ENCODE measurements around the gene KLK15.

Gene KLK15

DNA sequence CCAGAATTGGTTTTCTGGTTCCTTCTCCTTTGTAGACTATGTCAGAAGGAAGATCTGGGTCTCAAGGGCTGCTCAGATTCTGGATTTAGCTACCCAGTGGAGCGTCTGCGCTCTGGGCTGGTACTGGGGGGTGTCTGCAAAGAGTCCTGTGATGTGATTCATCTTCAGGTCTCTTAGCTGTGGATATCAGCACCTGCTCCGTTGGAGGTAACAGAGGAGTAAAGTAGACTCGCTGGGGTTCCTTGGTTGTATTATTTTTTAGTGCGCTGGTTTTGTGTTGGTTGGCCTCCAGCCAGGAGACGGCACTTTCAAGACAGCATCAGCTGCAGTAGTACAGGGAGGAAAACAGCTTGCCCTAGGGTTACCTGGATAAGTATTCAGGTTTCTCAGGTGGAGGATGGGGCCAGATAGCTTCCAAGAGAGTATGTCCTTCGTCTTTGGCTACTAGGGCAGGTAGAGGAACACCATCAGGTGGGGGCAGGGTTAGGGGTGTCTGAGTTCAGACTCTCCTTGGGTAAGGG is 10.4 kb upstream of the KLK15 start:
- DNase-seq (ENCODE audit: low read depth in 2 of 2) = no peak

DNA sequence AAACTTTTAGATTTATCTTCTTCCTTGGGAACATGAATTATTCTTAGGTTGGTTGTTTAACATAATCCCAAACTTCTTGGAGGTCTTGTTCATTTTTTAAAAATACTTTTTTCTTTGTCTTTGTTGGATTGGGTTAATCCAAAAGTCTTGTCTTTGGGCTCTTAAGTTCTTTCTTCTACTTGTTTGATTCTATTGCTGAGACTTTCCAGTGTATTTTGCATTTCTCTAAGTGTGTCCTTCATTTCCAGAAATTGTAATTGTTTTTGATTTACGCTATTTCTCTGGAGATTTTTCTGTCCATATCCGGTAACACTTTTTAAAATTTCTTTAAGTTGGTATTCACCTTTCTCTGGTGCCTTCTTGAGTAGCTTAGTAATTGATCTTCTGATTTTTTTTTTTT is 9.8 kb upstream of the KLK15 start:
- no peak for DNase-seq (ENCODE audit: low read depth in 2 of 2)

DNA sequence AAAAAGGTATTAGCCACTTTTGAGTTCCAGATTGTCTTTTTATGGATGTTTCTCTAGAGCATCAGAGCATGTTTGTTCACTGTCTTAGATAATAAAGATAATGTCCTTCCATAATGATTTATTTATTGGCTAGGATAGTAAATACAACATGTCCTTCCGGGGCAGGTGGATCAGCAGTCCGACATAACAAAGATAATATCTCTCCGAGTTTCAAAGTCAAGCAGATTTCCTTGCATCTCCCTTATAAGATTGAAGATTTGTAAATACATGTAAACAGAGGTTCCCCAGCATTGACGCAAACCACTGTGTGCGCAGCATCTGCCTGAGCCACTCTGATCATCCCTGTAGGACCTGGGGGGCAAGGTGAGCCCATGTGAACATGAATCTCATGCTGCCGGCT is 8.8 kb upstream of the KLK15 start:
- no peak for DNase-seq (ENCODE audit: low read depth in 2 of 2)

DNA sequence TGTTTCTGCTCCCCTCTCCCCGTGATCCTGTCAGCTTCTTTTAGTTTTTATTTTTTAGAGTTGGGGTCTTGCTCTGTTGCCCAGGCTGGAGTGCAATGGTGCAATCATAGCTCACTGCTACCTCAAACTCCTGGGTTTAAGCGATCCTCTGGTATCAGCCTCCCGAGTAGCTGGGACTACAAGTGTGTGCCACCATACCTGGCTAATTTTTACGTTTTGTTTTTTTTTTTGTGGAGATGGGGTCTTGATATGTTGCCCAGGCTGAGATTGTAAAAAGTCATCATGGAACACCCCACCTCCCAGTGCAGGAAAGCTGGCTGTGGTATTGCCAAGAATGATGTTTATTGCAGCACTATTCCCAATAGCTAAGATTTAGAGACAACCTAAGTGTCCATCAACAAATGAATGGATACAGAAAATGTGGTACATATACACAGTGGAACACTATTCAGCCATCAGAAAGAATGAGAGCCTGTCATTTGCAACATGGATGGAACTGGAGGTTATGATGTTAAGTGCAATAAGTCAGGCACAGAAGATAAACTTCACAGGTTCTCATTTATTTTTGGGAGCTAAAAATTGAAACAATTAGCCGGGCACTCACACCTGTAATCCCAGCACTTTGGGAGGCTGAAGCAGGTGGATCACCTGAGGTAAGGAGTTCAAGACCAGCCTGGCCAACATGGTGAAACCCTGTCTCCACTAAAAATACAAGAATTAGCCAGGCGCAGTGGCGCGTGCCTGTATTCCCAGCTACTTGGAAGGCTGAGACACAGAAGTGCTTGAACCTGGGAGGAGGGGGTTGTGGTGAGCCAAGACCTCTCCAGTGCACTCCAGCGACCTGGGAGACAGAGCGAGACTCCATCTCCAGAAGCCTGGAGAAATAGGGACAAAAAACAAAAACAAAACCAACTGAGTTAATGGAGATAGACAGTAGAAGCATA is 6.6 kb upstream of the KLK15 start:
- DNase-seq (ENCODE audit: low read depth in 2 of 2) = no peak

DNA sequence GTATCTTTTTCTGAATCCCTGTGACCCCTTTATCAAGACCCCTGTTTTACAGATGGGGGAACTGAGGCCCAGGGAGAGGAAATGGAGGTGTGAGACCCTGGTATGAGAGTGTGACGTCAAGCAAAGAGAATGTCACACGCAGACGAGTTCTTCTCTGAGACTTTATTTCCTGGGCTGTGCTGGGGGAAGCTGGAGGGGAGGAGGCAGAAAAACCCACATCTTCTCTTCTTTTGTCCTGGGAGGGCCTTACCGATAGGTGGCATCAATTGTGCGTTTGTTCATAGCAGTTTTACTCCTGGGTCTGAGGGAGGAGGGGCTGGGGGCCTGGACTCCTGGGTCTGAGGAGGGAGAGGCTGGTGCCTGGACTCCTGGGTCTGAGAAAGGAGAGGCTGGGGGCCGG is 4.9 kb upstream of the KLK15 start:
- no peak for DNase-seq (ENCODE audit: low read depth in 2 of 2)

DNA sequence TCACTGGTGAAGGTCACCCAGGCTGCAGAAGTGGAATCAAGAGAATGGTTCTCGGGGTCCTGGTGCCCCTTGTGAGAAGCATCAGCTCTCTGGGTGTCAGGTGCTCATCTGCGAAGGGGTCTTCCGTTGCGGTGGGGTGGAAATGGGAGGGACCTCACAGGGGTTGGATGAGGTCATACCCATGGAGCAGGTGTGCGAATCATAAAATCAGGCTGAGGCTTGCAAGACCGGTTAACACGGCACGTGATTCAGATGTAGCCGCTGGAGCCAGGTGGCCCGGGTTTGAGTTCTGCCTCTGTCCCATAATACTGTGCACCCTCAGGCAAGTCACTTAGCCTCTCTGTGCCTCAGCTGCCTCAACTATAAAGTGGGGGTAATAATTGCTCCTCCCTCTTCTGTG is 3.9 kb upstream of the KLK15 start:
- no peak for DNase-seq (ENCODE audit: low read depth in 2 of 2)

DNA sequence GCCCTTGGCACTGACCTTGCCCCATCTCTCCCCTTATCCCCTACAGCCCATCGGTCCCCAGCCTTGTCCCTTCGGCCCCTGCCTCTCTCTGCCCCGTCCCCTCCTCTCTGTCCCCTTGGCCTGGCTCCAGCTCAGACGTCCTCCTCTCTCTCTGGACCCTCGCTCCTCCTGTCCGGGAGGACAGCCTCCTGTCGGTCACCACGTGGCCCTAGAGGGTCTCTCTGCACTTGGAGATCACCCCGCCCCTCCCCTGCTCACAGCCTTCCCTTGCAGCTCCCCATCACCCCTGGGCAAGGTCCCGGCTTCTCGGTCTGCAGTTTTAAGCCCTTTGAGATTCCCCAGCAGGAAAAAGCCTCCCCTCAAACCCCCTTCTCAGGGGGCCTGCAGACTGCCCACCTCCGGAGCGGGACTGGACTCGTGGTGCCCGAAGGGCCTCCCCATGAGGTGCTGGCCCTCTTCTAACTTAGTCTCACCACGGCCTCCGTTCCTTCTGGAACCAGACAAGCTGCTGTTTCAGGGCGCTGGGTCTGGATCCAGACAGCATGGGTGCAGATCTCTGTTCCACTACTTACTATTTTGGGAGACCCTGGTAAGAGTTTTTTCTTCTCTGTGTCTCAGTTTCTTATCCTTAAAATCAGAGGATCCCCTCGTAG is 3.3 kb upstream of the KLK15 start:
- no peak for DNase-seq (ENCODE audit: low read depth in 2 of 2)

DNA sequence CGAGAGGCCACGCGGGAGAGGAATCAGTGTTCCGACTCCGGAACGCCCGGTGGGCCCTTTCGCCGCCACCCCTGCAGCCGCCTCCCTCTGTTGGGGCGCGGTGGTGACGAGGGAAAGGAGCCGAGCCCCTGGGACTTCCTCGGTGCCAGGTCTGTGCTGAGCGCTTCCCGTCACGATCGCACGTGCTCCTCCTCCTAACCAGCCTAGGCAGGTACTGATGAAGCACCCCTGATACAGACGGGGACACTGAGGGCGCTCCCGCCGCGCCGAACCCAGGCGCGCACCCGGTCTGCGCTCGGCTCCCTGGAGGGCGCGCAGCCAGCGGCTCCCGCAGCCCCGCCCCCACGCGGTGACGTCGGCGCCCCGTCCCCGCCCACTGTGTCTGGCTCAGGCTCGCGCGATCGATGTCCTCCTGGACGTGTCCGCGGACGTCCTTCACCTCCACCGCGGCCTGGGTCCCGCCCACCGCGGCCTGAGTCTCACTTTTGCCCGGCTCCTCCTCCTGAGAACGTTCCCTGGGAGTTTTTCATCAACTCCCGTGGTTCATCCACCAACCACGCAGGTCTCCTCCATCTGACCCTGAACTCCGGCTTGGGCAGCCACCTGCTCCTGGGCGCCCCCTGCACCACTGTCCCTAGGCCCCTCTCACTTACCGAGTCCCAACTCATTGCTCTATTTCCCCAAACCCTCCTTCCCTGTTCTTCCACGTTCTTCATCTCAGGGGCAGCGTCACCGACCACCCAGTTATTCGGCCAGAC is 2.6 kb upstream of the KLK15 start:
- DNase-seq (ENCODE audit: low read depth in 2 of 2) = peak; percentile 14 to 63

DNA sequence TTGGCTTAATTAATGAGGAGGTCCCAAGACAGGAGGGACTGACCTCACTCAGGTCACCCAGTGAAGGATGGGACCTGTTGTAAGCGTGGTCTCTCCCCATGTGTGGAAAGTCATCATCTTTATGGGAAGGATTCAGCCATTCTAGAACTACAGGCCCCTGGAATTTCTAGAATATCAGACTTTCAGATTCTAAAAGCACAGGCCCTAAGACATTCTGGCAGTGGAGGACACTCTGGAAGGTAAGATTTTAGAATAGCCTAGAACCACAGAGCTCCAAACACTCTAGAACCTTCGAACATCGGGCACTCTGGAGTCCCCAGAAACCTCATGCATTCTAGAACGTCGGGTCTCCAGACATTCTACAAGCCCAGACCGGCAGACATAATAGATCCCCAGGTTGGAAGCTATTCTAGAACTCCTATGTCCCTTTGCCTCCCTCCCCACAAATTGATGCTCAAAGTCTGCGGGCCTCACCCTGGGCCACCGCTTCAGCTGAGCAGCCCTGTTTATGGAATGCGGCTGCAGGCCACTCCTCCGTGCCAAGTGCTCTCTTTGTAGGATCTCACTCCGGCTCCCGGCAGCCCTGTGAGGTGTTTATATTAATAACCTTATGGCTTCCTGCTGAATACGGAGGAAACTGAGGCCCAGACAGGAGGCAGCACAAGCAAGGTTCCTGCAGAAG is 1.9 kb upstream of the KLK15 start:
- DNase-seq (ENCODE audit: low read depth in 2 of 2) = no peak

DNA sequence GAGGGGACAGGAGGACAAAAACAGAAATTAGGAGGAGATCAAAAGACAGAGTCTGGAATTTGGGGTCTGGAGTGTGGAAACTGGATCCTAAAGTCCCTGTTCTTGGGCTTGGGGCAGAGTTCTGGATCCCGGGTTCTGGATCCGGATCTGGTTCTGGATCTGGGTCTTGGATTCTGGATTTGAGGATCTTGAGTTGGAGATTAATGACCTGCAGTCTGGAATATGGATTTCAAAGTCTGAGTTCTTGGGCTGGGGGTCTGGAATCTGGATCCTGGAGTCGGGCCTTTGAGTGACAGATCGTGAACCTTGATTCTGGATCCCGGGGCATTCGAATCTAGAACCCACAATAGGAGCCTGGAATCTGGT is 411 bp upstream of the KLK15 start:
- DNase-seq (ENCODE audit: low read depth in 2 of 2) = no peak

DNA sequence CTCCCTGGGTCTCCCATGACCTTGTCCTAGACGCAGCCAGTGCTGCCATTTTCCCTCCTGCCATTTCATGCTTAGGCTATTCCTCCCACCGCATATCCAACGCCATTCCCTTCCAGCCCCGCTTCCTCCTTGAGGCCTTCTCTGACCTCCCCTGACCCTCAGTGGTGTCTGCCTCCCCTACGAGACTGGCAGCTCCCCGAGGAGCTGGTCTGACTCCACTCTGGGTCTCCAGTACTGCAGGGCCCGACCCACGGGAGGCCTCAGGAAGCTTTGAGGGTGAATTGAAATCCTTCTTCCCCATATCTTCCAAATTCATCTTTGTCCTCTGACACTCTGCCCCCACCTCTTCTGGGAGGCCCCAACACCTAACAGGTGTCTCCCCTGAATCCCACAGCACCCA is 708 bp downstream of the KLK15 start:
- no peak for DNase-seq (ENCODE audit: low read depth in 2 of 2)

DNA sequence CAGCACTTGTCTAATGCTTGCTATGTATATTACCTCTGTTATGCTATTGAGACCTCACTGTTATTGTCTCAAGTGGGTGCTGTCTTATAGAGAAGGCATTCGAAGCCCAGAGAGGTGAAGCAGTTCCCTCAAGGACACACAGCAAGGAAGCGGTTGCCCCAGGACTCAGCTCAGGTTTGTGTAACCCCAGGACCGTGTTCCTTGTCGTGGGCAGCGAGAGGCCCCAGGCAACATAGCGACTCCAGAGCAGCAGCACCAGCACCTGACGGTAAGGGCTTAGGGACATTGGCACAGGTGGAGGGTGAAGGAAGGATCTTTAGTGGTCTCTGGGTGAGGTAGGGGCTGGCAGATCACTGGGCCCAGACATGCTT is 2.4 kb downstream of the KLK15 start:
- no peak for DNase-seq (ENCODE audit: low read depth in 2 of 2)

DNA sequence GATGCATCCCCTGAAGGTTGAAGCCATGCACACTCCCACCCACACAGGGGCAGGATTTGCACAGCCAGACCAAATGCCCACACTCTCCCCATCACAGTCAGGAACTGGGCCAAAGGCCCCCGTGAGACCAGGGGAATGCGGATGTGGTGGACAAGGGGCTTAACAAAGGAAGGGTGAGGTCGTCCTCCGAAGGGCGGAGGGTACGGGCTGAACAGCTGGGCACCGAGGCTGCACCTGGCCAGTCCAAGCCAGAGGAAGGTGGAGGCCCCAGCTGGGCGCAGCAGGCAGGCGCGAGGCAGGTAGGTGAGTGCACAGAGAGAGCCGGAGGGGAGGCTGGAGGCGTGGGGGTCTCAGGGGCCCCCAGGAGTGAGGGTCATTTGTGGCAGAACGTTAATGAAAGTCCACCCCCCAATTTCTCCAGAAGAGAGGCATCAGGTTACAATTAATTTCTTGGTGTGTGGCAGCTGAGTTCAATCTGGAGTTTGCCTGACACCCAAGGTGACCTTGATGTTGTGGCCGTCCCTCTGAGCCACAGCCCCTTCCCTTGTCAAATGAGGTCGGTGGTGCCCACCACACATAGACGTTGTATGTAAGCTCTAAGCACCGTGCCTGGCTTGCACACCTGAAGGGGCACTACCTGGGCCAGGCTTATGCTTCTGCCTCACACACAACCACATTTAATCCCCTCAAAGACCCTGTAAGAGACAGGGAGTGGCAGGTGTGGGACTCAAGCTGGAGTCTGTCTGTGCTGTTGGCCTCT is 2.9 kb downstream of the KLK15 start:
- DNase-seq (ENCODE audit: low read depth in 2 of 2) = no peak

DNA sequence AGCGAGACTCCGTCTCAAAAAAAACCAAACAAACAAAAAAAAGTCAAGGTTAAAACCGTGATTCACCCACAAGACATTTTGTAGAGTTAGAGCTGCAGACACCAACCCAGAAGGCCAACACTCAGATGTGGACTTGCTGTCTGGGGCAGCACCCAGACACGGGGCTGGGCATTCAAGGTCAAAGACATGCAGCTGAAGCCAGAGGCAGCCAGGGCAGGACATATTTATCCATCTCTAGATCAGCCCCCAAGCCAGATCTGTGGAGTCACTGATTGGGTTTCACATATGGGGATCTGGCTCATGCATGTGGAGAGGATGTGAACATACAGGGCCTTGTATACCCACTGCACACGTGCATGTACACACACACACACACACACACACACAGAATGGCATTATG is 3.6 kb downstream of the KLK15 start:
- no peak for DNase-seq (ENCODE audit: low read depth in 2 of 2)

DNA sequence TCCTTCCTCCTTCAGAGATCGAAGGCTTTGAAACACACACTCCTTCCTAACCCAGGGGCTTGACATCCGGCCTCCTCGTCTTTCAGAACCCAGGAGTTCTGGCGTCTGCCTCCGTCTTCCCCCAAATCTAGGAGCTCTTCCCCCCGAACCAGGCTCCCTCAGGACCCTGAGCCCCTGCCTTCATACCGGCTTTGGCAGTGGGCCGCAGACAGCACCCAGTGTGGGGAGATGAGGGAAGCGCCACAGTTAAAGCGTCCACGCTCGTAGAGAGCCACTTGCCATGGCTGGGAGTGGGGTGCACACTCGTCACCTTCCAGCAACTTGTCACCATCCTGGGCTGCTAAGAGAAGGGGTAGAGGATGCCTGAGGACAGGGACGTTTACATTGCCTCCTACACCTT is 5.9 kb downstream of the KLK15 start:
- DNase-seq (ENCODE audit: low read depth in 2 of 2) = no peak

DNA sequence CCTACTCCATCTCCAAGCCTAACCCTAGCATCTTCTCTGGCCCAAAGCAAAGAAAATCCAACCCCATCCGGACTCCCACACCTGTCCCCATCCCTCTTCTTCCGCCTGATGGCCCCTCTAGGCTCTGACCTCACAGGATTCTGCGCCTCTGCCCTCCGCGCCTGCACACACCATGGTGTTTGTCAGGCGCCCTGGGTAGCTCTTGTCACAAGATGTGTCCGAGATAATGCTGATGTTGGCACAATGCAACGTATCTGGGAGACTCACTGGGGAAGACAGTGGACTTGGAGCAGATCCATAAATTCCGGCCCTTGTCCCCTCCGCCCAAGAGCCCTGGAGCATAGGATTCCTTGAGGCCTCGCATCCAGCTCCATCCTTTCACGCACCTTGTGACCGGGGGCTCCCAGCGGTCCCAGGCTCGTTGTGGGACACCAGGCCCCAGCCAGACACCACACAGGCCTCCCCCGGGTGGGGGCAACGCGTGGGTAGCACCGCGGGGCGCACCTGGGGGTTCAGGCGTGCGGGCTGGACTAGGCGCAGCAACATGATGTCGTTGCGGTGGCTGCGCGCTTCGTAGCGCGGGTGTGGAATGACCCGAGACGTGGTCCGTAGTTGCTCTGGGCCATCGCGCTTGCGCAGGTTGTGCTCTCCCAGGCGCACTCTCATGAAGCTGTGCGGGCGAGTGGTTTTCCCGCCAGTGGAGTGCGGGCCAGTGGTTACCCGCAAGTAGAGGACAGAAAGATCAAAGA is 6.7 kb downstream of the KLK15 start:
- DNase-seq (ENCODE audit: low read depth in 2 of 2) = no peak

DNA sequence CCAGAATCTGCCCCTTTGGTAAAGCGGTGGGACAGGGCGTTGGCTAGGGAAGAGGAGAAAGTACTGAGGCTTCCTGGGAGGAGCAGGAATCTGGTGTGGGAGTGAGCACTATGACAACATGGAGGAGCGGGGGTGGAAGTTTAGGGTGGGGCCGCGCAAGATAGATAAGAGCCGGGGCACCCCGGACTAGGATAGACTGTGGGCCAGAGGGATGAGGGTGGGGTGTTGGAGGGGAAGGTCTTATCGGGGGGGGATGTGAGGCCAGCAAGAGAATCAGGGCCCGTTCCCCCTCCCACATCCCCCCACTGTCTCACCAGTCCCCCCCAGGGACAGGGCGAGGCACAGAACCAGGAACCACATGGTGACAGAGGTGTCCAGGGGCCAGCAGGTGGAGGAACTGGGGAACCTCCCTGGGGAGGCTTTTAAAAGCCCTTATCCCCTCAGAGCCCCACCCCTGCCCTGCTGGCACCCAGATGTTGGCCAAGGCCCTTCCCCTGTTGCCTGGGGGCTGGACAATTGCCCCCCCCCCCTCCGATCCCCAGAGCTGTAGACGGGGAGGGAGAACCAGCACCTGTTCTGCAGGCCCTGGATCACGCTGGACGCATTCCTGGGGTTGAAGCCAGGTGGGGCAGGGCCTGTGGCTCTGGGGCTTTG is 9.9 kb downstream of the KLK15 start, which contains the start of gene KLK1:
TSS of gene KLK1 (minus strand) at position 399 of the 654 bp plus-strand sequence. CDS start at position 360, 39 bp downstream.
- no peak for DNase-seq (ENCODE audit: low read depth in 2 of 2)

DNA sequence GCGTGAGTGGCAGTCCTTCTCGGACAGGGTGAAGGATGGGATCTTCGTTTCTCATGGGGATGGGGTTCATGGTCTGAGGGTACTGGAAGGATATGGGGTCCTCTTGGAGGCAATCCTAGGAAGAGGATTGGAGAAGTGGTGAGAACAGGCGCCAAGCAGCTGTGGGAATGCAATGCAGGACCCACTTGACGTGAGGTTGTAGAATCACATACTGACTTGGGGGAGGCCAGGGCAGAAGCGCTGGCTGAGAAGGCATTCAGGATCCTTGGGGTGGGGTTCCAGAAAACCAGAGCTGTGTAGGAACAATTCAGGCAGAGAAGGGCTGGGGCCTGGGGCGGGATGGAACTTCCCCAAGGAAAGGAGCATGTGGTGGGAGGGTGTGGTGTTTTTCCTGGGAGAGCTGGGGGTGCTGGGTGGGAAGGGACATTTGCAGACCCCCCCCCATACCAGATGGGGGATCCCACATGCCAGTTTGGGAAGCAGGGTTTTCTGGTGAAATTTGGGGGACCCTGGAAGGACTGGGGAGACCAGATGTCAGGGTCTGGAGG is 10.6 kb downstream of the KLK15 start:
- DNase-seq (ENCODE audit: low read depth in 2 of 2) = no peak

DNA sequence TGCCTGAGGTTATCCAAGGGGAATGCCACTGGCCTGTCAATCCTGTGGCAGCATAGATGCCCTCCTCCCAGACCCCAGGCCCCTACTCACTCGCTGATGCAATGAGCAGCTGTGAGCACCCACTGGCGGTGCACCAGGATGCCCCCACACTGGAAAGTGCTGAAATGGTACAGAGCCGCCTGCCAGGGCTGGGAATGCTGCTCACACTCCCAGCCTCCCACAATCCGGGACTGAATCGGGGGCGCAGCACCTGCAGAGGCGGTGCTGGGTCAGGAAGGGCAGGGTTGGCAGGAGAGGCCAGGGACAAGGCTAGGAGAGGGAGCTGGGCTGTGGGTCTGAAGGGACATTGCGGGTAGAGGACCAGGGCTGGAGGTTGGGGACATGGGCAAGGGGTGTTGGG is 11.8 kb downstream of the KLK15 start:
- no peak for DNase-seq (ENCODE audit: low read depth in 2 of 2)

DNA sequence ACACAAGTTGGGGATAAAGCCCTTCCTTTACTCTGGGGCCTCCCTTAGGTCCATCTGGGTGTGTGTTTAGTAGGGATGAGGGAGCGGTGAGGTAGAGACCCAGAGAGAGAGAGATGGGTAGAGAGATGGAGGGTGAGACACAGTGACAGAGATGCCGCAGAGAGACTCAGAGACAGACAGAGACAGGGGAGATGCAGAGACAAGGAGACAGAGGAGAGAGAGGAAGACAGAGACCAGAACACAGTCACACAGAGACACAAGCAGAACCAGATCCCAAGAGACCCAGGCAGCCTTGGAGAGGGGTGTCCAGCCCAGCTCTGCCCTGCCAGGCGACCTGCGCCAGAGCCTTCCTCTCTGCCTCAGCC is 12.1 kb downstream of the KLK15 start:
- DNase-seq (ENCODE audit: low read depth in 2 of 2) = no peak
